Measurements from ENCODE around the gene GLIS1. TPM values are rescaled to one million over a fixed set of nuclear protein-coding genes. Genes with fewer than 3 reads are reported as not detected.

GLIS1 gene
- total RNA-seq, 1 experiment from 2014 or later: 1.7 TPM

GRCh38 chr1:53484705-53485477 is 254.1 kb downstream of the GLIS1 start:
- no peak for DNase-seq
- TF ChIP-seq EZH2phosphoT487 (IDR thresholded peaks at IDR 0.05; ENCODE audit: borderline replicate concordance, low read length) (no peak), EZH2 (IDR thresholded peaks at IDR 0.05; ENCODE audit: low read length, unreplicated experiment) (no peak)
- TF ChIP-seq, protein P1, sequence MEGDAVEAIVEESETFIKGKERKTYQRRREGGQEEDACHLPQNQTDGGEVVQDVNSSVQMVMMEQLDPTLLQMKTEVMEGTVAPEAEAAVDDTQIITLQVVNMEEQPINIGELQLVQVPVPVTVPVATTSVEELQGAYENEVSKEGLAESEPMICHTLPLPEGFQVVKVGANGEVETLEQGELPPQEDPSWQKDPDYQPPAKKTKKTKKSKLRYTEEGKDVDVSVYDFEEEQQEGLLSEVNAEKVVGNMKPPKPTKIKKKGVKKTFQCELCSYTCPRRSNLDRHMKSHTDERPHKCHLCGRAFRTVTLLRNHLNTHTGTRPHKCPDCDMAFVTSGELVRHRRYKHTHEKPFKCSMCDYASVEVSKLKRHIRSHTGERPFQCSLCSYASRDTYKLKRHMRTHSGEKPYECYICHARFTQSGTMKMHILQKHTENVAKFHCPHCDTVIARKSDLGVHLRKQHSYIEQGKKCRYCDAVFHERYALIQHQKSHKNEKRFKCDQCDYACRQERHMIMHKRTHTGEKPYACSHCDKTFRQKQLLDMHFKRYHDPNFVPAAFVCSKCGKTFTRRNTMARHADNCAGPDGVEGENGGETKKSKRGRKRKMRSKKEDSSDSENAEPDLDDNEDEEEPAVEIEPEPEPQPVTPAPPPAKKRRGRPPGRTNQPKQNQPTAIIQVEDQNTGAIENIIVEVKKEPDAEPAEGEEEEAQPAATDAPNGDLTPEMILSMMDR (conservative IDR thresholded peaks at IDR 0.05; ENCODE audit: low read depth, low read length): no peak
- Histone ChIP-seq H4K20me1 (ENCODE audit: low read length) (no peaks in the 10 kb centered on the region), H3K27ac (ENCODE audit: low read length) (no peak overlapping the region), H3F3A (ENCODE audit: low read length, unreplicated experiment) (no peaks in the 10 kb centered on the region), H3K4me2 (ENCODE audit: low read length) (no peak overlapping the region), H3K9me3 (ENCODE audit: low read length) (no peaks in the 10 kb centered on the region), H3K9me2 (replicated peaks; ENCODE audit: low read length) (no peaks in the 10 kb centered on the region), H3K4me1 (ENCODE audit: insufficient read depth, low read length) (no peaks in the 10 kb centered on the region), H2AFZ (ENCODE audit: low read length) (no peak overlapping the region), H3K9ac (ENCODE audit: low read length) (no peak overlapping the region), H3K27me3 (ENCODE audit: low read length) (peaks cover 13% of the 10 kb centered on the region), H3K4me3 (ENCODE audit: low read length) (no peak overlapping the region), H3K36me3 (ENCODE audit: low read depth, low read length) (no peaks in the 10 kb centered on the region), H3K79me2 (ENCODE audit: low read length) (no peaks in the 10 kb centered on the region)
- CTCF ChIA-PET: interaction anchor here (0.9 kb wide), 1 partner anchor 27 kb away, joined by 6 read pairs; no protein-coding TSS in a partner anchor
- ATAC-seq: no peak
- POLR2A ChIA-PET (ENCODE audit: unreplicated experiment): no interaction called here
- intact Hi-C loops (cut with micrococcal nuclease): loop anchor here (1.0 to 5.0 kb wide), 4 partner anchors 43 to 269 kb away; no protein-coding TSS in a partner anchor
- no TSS peak for BruUV-seq (replicated peaks)

DNA sequence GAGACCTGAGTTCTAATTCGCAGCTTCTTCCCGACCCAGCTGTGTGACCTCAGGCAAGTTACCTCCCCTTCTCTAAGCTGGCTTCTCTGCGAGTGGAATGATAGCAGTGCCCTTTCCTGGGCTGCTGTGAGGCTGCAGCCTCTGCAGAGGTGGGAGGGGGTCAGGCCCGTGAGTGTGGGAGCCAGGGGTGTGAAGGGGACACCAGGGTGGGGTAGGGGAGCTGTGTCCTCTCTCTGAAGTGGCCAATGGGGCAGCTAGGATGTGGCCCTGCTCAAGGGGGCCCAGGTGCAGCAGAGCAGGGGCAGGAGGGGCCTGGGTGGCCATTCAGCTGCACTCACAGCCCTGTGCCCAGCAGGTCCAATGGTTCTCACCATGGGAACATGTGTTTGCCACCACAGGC is 255.3 kb downstream of the GLIS1 start:
- POLR2A ChIA-PET (ENCODE audit: unreplicated experiment): no interaction called here
- Histone ChIP-seq H3K27ac (ENCODE audit: low read length) (no peak overlapping the region), H2AFZ (ENCODE audit: low read length) (no peak overlapping the region), H3K9me3 (ENCODE audit: low read length) (no peaks in the 10 kb centered on the region), H3K9ac (ENCODE audit: low read length) (no peak overlapping the region), H3K27me3 (ENCODE audit: low read length) (peaks cover 10% of the 10 kb centered on the region; the same call in 1 of the 2 replicates), H3K9me2 (replicated peaks; ENCODE audit: low read length) (no peaks in the 10 kb centered on the region), H3K36me3 (ENCODE audit: low read depth, low read length) (no peaks in the 10 kb centered on the region), H3F3A (ENCODE audit: low read length, unreplicated experiment) (no peaks in the 10 kb centered on the region), H3K4me1 (ENCODE audit: insufficient read depth, low read length) (no peaks in the 10 kb centered on the region), H3K79me2 (ENCODE audit: low read length) (no peaks in the 10 kb centered on the region), H4K20me1 (ENCODE audit: low read length) (no peaks in the 10 kb centered on the region), H3K4me3 (ENCODE audit: low read length) (no peak overlapping the region), H3K4me2 (ENCODE audit: low read length) (no peak overlapping the region)
- no peak for TF ChIP-seq EZH2 (IDR thresholded peaks at IDR 0.05; ENCODE audit: low read length, unreplicated experiment)
- TF ChIP-seq EZH2phosphoT487 (IDR thresholded peaks at IDR 0.05; ENCODE audit: borderline replicate concordance, low read length): no peak
- TF ChIP-seq, protein P1 (conservative IDR thresholded peaks at IDR 0.05; ENCODE audit: low read depth, low read length): no peak
- intact Hi-C loops (cut with micrococcal nuclease): no loop called here
- BruUV-seq (replicated peaks): no TSS peak
- DNase-seq (no peak), ATAC-seq (no peak)
- CTCF ChIA-PET: no interaction called here

DNA sequence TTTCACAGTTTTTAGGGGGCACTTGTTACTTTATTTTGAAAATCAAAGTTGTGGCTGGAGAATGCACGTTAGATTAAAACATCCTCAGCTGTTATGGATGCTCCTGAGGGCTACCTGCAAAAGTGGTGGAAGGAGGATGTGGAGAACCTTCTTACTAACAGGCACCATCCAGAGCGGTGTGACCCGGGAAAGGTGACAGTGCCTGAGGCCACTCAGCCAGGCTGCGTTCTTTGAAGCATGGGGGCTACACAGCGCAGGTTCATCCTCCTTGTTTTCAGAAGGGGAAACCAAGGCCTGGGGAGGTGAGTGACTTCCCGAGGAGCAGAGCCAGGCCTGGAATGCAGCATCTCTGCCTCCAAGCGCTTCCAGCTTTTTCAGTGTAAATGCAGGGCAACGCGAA is 255.8 kb downstream of the GLIS1 start:
- no TSS peak for BruUV-seq (replicated peaks)
- ChIA-PET POLR2A (ENCODE audit: unreplicated experiment) (no interaction called here), CTCF (no interaction called here)
- H3K9me2 ChIP-seq (replicated peaks; ENCODE audit: low read length): no peaks in the 10 kb centered on the region
- no peak overlapping the region for H3K4me2 ChIP-seq (ENCODE audit: low read length)
- H3K27me3 ChIP-seq (ENCODE audit: low read length): peaks cover 7% of the 10 kb centered on the region; the same call in 1 of the 2 replicates
- no peak overlapping the region for H3K9ac ChIP-seq (ENCODE audit: low read length)
- no peak for DNase-seq
- no peaks in the 10 kb centered on the region for H3K79me2 ChIP-seq (ENCODE audit: low read length)
- no peaks in the 10 kb centered on the region for H3K4me1 ChIP-seq (ENCODE audit: insufficient read depth, low read length)
- no peak overlapping the region for H3K27ac ChIP-seq (ENCODE audit: low read length)
- H3K36me3 ChIP-seq (ENCODE audit: low read depth, low read length): no peaks in the 10 kb centered on the region
- H3K4me3 ChIP-seq (ENCODE audit: low read length): no peak overlapping the region
- no peak for ATAC-seq
- intact Hi-C loops (cut with micrococcal nuclease): no loop called here
- H3K9me3 ChIP-seq (ENCODE audit: low read length): no peaks in the 10 kb centered on the region
- TF ChIP-seq EZH2 (IDR thresholded peaks at IDR 0.05; ENCODE audit: low read length, unreplicated experiment): no peak
- TF ChIP-seq, protein P1 (conservative IDR thresholded peaks at IDR 0.05; ENCODE audit: low read depth, low read length): no peak
- TF ChIP-seq EZH2phosphoT487 (IDR thresholded peaks at IDR 0.05; ENCODE audit: borderline replicate concordance, low read length): no peak
- H4K20me1 ChIP-seq (ENCODE audit: low read length): no peaks in the 10 kb centered on the region
- no peak overlapping the region for H2AFZ ChIP-seq (ENCODE audit: low read length)
- H3F3A ChIP-seq (ENCODE audit: low read length, unreplicated experiment): no peaks in the 10 kb centered on the region
